IMR-90 (cell line): ENCODE results near the gene CELA2B. TPM values are rescaled to one million over a fixed set of nuclear protein-coding genes. Genes with fewer than 3 reads are reported as not detected.
A peak's percentile ranks its signal among the peaks of the same experiment; 100 is the strongest.

Source experiments
- ATAC-seq: fragments of 200-7000 bp; cut with Tn5 transposase; 2 replicates; pipeline ENCODE4 v1.9.1; 2020; ENCODE audit warnings: low read depth, mild to moderate bottlenecking, moderate library complexity
- BruUV-seq: library from RNA; stranded (reverse); fragments of 400-500 nt; replicated peaks from 2 replicates; lab custom pipeline; 2021; lab: Mats Ljungman, UMichigan
- CTCF ChIA-PET: fragments of 300-600 bp; formaldehyde crosslinking; extraction: SDS; loops from one replicate; lab custom pipeline; 2021; ENCODE audit warnings: antibody characterized with exemption; lab: Yijun Ruan, JAX
- POLR2A ChIA-PET: fragments of 300-600 bp; sonication (Branson Sonifier 250); formaldehyde crosslinking; loops from one replicate; lab custom pipeline; 2022; ENCODE audit warnings: antibody characterized with exemption; ENCODE audit not compliant: unreplicated experiment; lab: Charles Lee
- DNase-seq: peaks from one replicate; pipeline ENCODE4 v3.0.0; 2013
- H2AFZ ChIP-seq: replicated peaks from 2 replicates; pipeline ENCODE3; 2013; ENCODE audit warnings: low read length, mild to moderate bottlenecking; ENCODE audit not compliant: poor library complexity
- H2AK5ac ChIP-seq: 2 replicates; pipeline ENCODE4 v1.6.1; 2013; ENCODE audit warnings: low read depth, low read length, inconsistent platforms
- H2AK9ac ChIP-seq: replicated peaks from 2 replicates; pipeline ENCODE3; 2013; ENCODE audit warnings: mild to moderate bottlenecking, low read depth, low read length, moderate library complexity; ENCODE audit not compliant: poor library complexity
- H2BK120ac ChIP-seq: 2 replicates; pipeline ENCODE4 v1.6.1; 2013; ENCODE audit warnings: low read depth, low read length, inconsistent platforms
- H2BK15ac ChIP-seq: 3 replicates; pipeline ENCODE4 v1.6.1; 2013; ENCODE audit warnings: low read depth, low read length, inconsistent platforms
- H2BK20ac ChIP-seq: 2 replicates; pipeline ENCODE4 v1.6.1; 2013; ENCODE audit warnings: low read depth, mild to moderate bottlenecking, inconsistent platforms, low read length, moderate library complexity
- H2BK5ac ChIP-seq: 2 replicates; pipeline ENCODE4 v1.6.1; 2013; ENCODE audit warnings: mild to moderate bottlenecking, low read depth, low read length, inconsistent platforms; ENCODE audit not compliant: poor library complexity, severe bottlenecking
- H3K14ac ChIP-seq: replicated peaks from 2 replicates; pipeline ENCODE4 v1.6.1; 2013; ENCODE audit warnings: low read depth, low read length, inconsistent platforms
- H3K18ac ChIP-seq: 2 replicates; pipeline ENCODE4 v1.6.1; 2013; ENCODE audit warnings: low read depth, low read length, control low read depth
- H3K23ac ChIP-seq: 2 replicates; pipeline ENCODE4 v1.6.1; 2013; ENCODE audit warnings: low read depth, low read length, inconsistent platforms
- H3K27ac ChIP-seq: 2 replicates; pipeline ENCODE4 v1.5.1; 2013; ENCODE audit warnings: mild to moderate bottlenecking, control low read depth, low read length; ENCODE audit not compliant: insufficient read depth
- H3K27me3 ChIP-seq: 2 replicates; pipeline ENCODE4 v1.6.1; 2013; ENCODE audit warnings: low read length; ENCODE audit not compliant: control insufficient read depth, insufficient read depth
- H3K36me3 ChIP-seq: 2 replicates; pipeline ENCODE4 v1.6.1; 2013; ENCODE audit warnings: low read length, mixed read lengths; ENCODE audit not compliant: control insufficient read depth, insufficient read depth
- H3K4ac ChIP-seq: 2 replicates; pipeline ENCODE4 v1.6.1; 2013; ENCODE audit warnings: low read depth, low read length, inconsistent platforms
- H3K4me1 ChIP-seq: 2 replicates; pipeline ENCODE4 v1.6.1; 2013; ENCODE audit warnings: low read length, mixed read lengths; ENCODE audit not compliant: control insufficient read depth, insufficient read depth
- H3K4me2 ChIP-seq: 2 replicates; pipeline ENCODE4 v1.6.1; 2013; ENCODE audit warnings: low read depth, mild to moderate bottlenecking, control low read depth, low read length, moderate library complexity
- H3K4me3 ChIP-seq: 2 replicates; pipeline ENCODE4 v1.5.1; 2013; ENCODE audit warnings: low read depth, mild to moderate bottlenecking, control low read depth, low read length, moderate library complexity; ENCODE audit not compliant: insufficient read depth
- H3K56ac ChIP-seq: 2 replicates; pipeline ENCODE4 v1.6.1; 2013; ENCODE audit warnings: low read length, inconsistent platforms; ENCODE audit not compliant: insufficient read depth; ENCODE audit errors: extremely low read depth
- H3K79me1 ChIP-seq, 2 experiments: 2 replicates each; pipeline ENCODE4 v1.6.1; 2013; ENCODE audit warnings: low read length in 2 of 2, inconsistent platforms in 1 of 2, low read depth in 1 of 2
- H3K9ac ChIP-seq: 2 replicates; pipeline ENCODE4 v1.6.1; 2013; ENCODE audit warnings: low read depth, low read length, control low read depth
- H3K9me1 ChIP-seq: 2 replicates; pipeline ENCODE4 v1.6.1; 2013; ENCODE audit warnings: low read length, inconsistent platforms; ENCODE audit not compliant: insufficient read depth
- H3K9me3 ChIP-seq: 2 replicates; pipeline ENCODE4 v1.6.1; 2013; ENCODE audit warnings: low read length; ENCODE audit not compliant: control insufficient read depth, insufficient read depth
- H4K20me1 ChIP-seq: 2 replicates; pipeline ENCODE4 v1.6.1; 2013; ENCODE audit warnings: low read length, inconsistent platforms; ENCODE audit not compliant: insufficient read depth
- H4K5ac ChIP-seq: 2 replicates; pipeline ENCODE4 v1.6.1; 2013; ENCODE audit warnings: mild to moderate bottlenecking, low read depth, low read length, control low read depth
- H4K8ac ChIP-seq, 2 experiments: 2 replicates each; pipeline ENCODE4 v1.6.1; 2013; ENCODE audit warnings: low read depth in 2 of 2, low read length in 2 of 2, control low read depth in 1 of 2, inconsistent platforms in 1 of 2
- H4K91ac ChIP-seq: 2 replicates; pipeline ENCODE4 v1.6.1; 2013; ENCODE audit warnings: low read depth, low read length, inconsistent platforms; ENCODE audit not compliant: insufficient read depth
- BHLHE40 ChIP-seq: fragments of 150-350 bp; IDR thresholded peaks from 2 replicates; pipeline ENCODE4 v1.6.1; 2016; ENCODE audit warnings: mild to moderate bottlenecking, low read depth, low read length
- CEBPB ChIP-seq: IDR thresholded peaks from 2 replicates; pipeline ENCODE4 v1.6.1; 2012; ENCODE audit warnings: low read depth, low read length, improper control_type of control experiment
- CHD1 ChIP-seq: IDR thresholded peaks from 2 replicates; pipeline ENCODE4 v1.6.1; 2012; ENCODE audit warnings: low read depth, low read length, improper control_type of control experiment
- FOS ChIP-seq: fragments of 150-350 bp; IDR thresholded peaks from 2 replicates; pipeline ENCODE4 v1.6.1; 2016; ENCODE audit warnings: low read depth, low read length
- MAFK ChIP-seq: IDR thresholded peaks from 2 replicates; pipeline ENCODE4 v1.6.1; 2012; ENCODE audit warnings: low read depth, low read length, improper control_type of control experiment
- MXI1 ChIP-seq: IDR thresholded peaks from 2 replicates; pipeline ENCODE4 v1.6.1; 2012; ENCODE audit warnings: low read depth, mild to moderate bottlenecking, low read length, moderate library complexity, borderline replicate concordance
- POLR2A ChIP-seq: IDR thresholded peaks from 2 replicates; pipeline ENCODE4 v1.6.1; 2012; ENCODE audit warnings: mild to moderate bottlenecking, low read depth, low read length
- RAD21 ChIP-seq: IDR thresholded peaks from 2 replicates; pipeline ENCODE4 v1.6.1; 2012; ENCODE audit warnings: low read length, improper control_type of control experiment
- RCOR1 ChIP-seq: IDR thresholded peaks from 2 replicates; pipeline ENCODE4 v1.6.1; 2012; ENCODE audit warnings: mild to moderate bottlenecking, low read length, improper control_type of control experiment; ENCODE audit not compliant: insufficient replicate concordance
- RFX5 ChIP-seq: IDR thresholded peaks from 2 replicates; pipeline ENCODE4 v1.8.0; 2012; ENCODE audit warnings: low read depth, mild to moderate bottlenecking, low read length, moderate library complexity
- SMC3 ChIP-seq: fragments of 150-350 bp; IDR thresholded peaks from 2 replicates; pipeline ENCODE4 v1.6.1; 2016; ENCODE audit warnings: low read depth, mild to moderate bottlenecking, antibody characterized with exemption, low read length, moderate library complexity
- WGBS, 2 experiments: methylation state at CpG; one replicate each; pipeline versions ENCODE4 v1.1.5 to v1.1.7; 2013; ENCODE audit warnings: missing lambda C conversion rate in 2 of 2; ENCODE audit not compliant: insufficient read length in 1 of 2; ENCODE audit errors: extremely low coverage in 2 of 2; 5-methylcytosine and 5-hydroxymethylcytosine counted together
- dilution Hi-C: fragments of 300-500 bp; cut with HindIII; formaldehyde crosslinking; loops from one replicate; pipeline ENCODE4 v1.14.3; 2018; ENCODE audit warnings: low sequenced_read_pairs; ENCODE audit not compliant: unreplicated experiment
- in situ Hi-C: fragments of 300-500 bp; cut with MboI; formaldehyde crosslinking; loops from 3 replicates; pipeline ENCODE4 v1.14.3; 2019; ENCODE audit warnings: low sequenced_read_pairs, inconsistent platforms, mixed read lengths
- intact Hi-C: fragments of 100-400 bp; cut with micrococcal nuclease; formaldehyde crosslinking; loops from 2 replicates; pipeline ENCODE4 v1.10.0; 2022
- polyA plus RNA-seq, 3 experiments: library from polyadenylated mRNA; depleted of rRNA; stranded (reverse); fragments of >200 nt; gene quantifications; 2 replicates each; pipeline ENCODE4 v1.2.3, GENCODE V29; 2012; ENCODE audit warnings: low replicate concordance in 1 of 3
- total RNA-seq: library from RNA; depleted of rRNA; stranded (reverse); fragments of >200 nt; gene quantifications from 2 replicates; pipeline ENCODE4 v1.2.3, GENCODE V29; 2012
- TF ChIP-seq, protein P1 (sequence below): fragments of 150-350 bp; IDR thresholded peaks from 2 replicates; pipeline ENCODE4 v1.6.1; 2017; ENCODE audit warnings: mild to moderate bottlenecking, antibody characterized with exemption, low read length, low read depth

CELA2B gene
- total and polyA plus RNA-seq, 2 of the 4 experiments (the other 2 are of a cell fraction) = not detected

DNA sequence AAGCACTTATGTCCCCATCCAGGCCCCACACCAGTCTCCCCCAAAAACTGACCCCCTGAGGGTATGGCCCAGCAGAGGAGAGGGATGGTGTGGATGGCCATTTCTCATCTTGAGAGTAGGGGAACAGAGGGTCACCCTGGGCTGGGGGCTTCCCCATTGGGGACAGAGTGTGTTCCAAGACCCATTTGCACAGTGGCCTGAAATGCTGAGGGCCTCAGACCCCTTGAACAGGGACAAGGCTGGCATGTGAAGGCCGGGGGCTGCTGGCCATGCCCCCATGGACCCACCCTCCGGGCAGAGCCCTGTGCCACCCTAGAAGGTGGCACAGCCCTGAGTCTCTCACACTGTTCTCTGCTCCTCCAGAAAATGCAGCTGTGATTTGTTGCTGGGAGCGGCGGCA lies 29.7 kb upstream of the CELA2B start:
- Histone ChIP-seq H3K36me3 (no peaks in the 10 kb centered on the region), H3K4me3 (no peak overlapping the region), H3K9me1 (no peaks in the 10 kb centered on the region), H2BK15ac (no peak overlapping the region), H3K9ac (no peak overlapping the region), H2BK20ac (no peak overlapping the region), H2AFZ (peak overlapping the region; percentile 41), H2BK5ac (no peak overlapping the region), H3K56ac (no peak overlapping the region), H2AK9ac (no peak overlapping the region), H3K79me1 (no peaks in the 10 kb centered on the region), H3K14ac (no peak overlapping the region), H4K91ac (no peak overlapping the region), H3K4me1 (no peaks in the 10 kb centered on the region), H3K18ac (no peak overlapping the region), H4K20me1 (no peaks in the 10 kb centered on the region), H3K23ac (no peak overlapping the region), H4K5ac (no peak overlapping the region), H2BK120ac (no peak overlapping the region), H3K4ac (no peak overlapping the region), H3K27me3 (peaks cover 33% of the 10 kb centered on the region; the same call in 1 of the 2 replicates), H2AK5ac (no peak overlapping the region), H4K8ac (no peak overlapping the region), H3K9me3 (peaks cover 4% of the 10 kb centered on the region), H3K4me2 (no peak overlapping the region), H3K27ac (no peak overlapping the region)
- POLR2A ChIA-PET = no interaction called here
- in situ Hi-C loops (no loop called here), dilution Hi-C loops (no loop called here), intact Hi-C loops (no loop called here)
- BruUV-seq = no TSS peak
- CTCF ChIA-PET = no interaction called here
- no peak for ATAC-seq
- no peak for DNase-seq
- no peak for TF ChIP-seq MAFK
- no peak for TF ChIP-seq SMC3
- no peak for TF ChIP-seq CEBPB
- TF ChIP-seq RFX5 = no peak
- TF ChIP-seq, protein P1, sequence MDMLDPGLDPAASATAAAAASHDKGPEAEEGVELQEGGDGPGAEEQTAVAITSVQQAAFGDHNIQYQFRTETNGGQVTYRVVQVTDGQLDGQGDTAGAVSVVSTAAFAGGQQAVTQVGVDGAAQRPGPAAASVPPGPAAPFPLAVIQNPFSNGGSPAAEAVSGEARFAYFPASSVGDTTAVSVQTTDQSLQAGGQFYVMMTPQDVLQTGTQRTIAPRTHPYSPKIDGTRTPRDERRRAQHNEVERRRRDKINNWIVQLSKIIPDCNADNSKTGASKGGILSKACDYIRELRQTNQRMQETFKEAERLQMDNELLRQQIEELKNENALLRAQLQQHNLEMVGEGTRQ = no peak
- TF ChIP-seq BHLHE40 = no peak
- TF ChIP-seq POLR2A = no peak
- no peak for TF ChIP-seq CHD1
- no peak for TF ChIP-seq FOS
- TF ChIP-seq RAD21 = no peak
- TF ChIP-seq MXI1 = no peak
- no peak for TF ChIP-seq RCOR1
- 100% methylated on average over 1 of the region's 4 CpGs; no CpG with 5 or more reads in 1 of the 2 experiments for WGBS, 2 experiments
